ENCODE results near the gene RNF32. TPM values are rescaled to one million over a fixed set of nuclear protein-coding genes. Genes with fewer than 3 reads are reported as not detected.
"Not testable (repeated sequence)": the region's sequence is repeated elsewhere in the genome, so short reads cannot be mapped to it uniquely, and the experiment has no call there.

RNF32 gene
- total RNA-seq, 2 experiments from 2014 or later: 2.0 to 2.9 TPM

DNA sequence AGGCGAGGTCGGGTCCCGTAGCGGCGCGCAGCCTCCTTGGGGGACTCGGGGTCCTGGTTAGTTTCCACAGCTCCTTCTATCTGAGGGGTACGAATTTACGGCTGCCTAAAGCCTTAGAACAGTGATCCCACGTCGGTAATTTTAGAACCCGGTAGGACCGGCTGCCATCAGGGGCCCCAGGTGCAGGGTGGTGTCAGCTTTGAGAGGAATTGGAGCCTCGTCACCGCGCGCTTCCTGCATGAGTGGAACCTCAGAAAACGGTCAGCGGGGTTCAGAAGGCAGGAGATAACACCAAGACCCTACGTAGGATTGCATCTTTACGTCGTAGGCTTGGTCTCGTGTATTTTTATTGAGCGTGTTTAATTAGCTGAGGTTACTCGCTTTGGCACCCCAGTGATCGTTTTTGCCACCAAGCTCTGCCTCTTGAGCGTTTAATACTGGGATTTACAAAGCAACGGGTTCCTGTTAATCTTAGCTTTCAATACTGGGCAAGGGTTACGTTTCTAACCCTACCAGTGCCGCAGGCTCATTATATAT, 443 bp downstream of the RNF32 start:
- CTCF ChIA-PET: interaction anchor here (0.6 to 2.0 kb wide), 6 partner anchors 12 to 309 kb away, joined by 3 to 7 read pairs (median 3); partner anchors contain the start of gene LMBR1
- peak overlapping the region; percentile 95 for H3K27ac Mint-ChIP-seq
- H3K9me3 Mint-ChIP-seq (ENCODE audit: low read depth): no peaks in the 10 kb centered on the region
- peaks cover 27% of the 10 kb centered on the region for H3K27me3 Mint-ChIP-seq
- H3K4me3 Mint-ChIP-seq: peak overlapping the region; percentile 85
- peaks cover 9% of the 10 kb centered on the region for H3K36me3 Mint-ChIP-seq
- DNase-seq (peak; percentile 86), ATAC-seq (peak; percentile 70)
- peaks cover 21% of the 10 kb centered on the region for H3K4me1 Mint-ChIP-seq

DNA sequence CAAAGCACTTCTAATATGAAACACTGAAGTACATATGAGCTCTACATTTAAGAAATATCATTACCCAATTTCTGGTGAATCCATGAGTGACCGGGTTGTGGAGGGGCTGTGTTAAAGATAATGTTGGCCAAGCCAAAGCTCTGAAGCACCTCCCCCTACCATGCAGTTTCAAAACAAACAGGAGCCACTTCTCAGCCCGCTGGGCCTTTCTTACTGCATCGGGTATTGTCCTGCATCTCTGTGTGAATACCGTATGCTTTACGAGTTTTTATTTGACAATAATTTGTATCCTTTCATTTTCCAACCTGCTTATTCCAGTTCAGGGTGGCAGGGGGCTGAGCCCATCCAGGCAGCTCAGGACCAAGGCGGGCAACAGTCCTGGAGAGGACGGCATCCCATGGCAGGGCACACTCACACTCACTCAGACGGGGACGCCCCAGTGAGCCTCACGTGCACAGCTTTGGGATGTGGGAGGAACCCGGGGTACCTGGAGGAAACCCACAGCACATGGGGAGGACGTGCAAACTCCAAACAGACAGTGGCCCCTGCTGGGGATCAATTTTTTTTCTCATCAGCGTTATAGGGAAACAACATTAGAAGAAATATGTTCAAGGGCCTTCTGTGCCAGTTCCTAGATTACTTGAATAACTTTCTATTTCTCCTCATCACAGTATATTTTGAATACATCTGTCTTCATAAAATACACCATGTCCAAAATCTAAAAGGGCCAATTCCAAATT, 1.9 kb downstream of the RNF32 start:
- Mint-ChIP-seq H3K4me3 (no peak overlapping the region), H3K4me1 (peaks cover 21% of the 10 kb centered on the region), H3K9me3 (ENCODE audit: low read depth) (no peaks in the 10 kb centered on the region), H3K27ac (no peak overlapping the region), H3K36me3 (peaks cover 5% of the 10 kb centered on the region), H3K27me3 (peaks cover 32% of the 10 kb centered on the region)
- DNase-seq (no peak), ATAC-seq (no peak)
- CTCF ChIA-PET: interaction anchor here (1.1 to 2.0 kb wide), 2 partner anchors 10 to 27 kb away, joined by 3 to 7 read pairs; no protein-coding TSS in a partner anchor

DNA sequence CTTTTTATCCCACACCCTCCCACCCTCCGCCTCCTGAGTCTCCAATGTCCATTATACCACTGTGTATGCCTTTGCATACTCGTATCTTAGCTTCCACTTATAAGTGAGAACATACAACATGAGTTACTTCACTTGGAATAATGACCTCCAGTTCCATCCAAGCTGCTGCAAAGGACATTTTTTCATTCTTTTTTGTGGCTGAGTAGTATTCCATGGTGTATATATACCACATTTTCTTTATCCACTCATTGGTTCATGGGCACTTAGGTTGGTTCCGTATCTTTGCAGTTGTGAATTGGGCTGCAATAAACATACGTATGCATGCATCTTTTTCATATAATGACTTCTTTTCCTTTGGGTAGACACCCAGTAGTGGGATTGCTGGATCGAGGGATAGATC, 6.8 kb downstream of the RNF32 start:
- H3K4me1 Mint-ChIP-seq; H3K9me3 Mint-ChIP-seq (ENCODE audit: low read depth); H3K36me3 Mint-ChIP-seq; ATAC-seq; CTCF ChIA-PET; H3K4me3 Mint-ChIP-seq; DNase-seq; H3K27ac Mint-ChIP-seq: not testable (repeated sequence)
- H3K27me3 Mint-ChIP-seq: peaks cover 60% of the 10 kb centered on the region

DNA sequence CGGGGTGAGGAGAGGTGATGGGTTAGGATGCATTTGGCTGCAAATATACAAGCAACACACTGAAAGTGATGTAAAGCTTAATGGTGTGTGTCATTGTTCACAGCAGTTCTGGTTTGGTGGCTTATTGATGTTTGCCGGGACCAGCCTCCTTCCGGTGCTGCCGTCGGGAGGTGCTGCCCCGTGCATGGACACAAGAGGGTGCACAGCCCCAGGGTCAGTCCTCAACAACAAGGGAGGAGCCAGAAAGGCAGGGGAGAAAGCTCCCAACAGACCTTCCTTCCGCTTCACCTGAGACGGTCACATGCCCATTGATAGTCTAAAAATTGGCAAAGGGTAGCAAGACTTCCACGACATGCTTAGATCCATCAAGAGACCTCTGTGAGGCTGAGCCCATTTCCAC, 9.5 kb downstream of the RNF32 start:
- CTCF ChIA-PET: interaction anchor here (1.2 to 1.4 kb wide), 2 partner anchors 15 to 167 kb away, joined by 3 read pairs; no protein-coding TSS in a partner anchor
- Mint-ChIP-seq H3K4me3 (no peak overlapping the region), H3K36me3 (no peaks in the 10 kb centered on the region), H3K27me3 (peaks cover 50% of the 10 kb centered on the region), H3K4me1 (peaks cover 7% of the 10 kb centered on the region), H3K27ac (no peak overlapping the region), H3K9me3 (ENCODE audit: low read depth) (no peaks in the 10 kb centered on the region)
- ATAC-seq (peak; percentile 73), DNase-seq (peak; percentile 52)

DNA sequence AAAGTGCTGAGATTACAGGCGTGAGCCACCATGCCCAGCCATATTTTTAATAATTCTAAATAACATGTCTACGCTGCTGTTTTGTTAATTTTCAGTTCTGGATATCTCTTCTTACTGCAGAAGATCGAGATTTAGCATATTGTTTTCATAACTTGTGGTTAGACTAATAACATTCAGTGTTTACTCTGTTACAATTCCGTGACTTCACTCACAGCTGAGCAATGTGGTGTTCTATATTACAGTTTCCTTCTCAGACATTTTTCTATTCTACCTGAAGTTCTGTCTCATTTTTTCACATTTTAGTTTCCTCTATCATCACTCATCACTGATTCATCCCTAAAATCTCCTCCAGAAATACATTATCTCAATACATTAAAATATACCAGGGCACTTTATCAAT, 10.9 kb downstream of the RNF32 start:
- no peak for ATAC-seq
- Mint-ChIP-seq H3K27ac (no peak overlapping the region), H3K27me3 (peaks cover 38% of the 10 kb centered on the region), H3K4me1 (peaks cover 11% of the 10 kb centered on the region), H3K4me3 (no peak overlapping the region), H3K36me3 (no peaks in the 10 kb centered on the region), H3K9me3 (ENCODE audit: low read depth) (no peaks in the 10 kb centered on the region)
- CTCF ChIA-PET: no interaction called here
- DNase-seq: no peak

DNA sequence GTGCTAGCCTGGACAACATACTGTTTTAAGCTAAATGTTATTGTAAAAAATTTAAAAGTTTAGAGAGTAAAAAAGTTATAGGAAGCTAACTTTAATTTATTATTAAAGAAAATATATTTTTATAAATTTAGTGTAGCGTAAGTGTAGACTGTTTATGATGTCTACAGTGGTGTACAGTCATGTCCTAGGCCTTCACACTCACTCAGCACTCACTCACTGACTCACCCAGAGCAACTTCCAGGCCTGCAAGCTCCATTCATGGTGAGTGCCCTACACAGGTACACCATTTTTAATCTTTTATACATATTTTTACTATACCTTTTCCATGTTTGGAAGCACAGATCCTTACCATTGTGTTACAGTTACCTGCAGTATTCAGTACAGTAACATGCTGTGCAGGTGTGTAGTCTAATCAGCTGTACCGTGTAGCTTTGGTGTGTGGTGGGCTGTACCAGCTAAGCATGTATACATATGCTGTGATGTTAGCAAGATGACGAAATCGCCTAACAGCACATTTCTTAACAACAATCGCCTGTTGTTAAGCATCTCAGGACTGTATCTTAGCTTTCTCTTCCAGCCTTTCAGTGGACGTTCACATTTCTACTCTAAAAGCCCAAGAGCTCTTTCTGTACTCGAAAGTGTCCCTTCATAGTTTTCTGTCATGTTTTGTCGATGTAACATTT, 12.5 kb downstream of the RNF32 start:
- H3K4me1 Mint-ChIP-seq: peaks cover 15% of the 10 kb centered on the region
- no peaks in the 10 kb centered on the region for H3K36me3 Mint-ChIP-seq
- no peak overlapping the region for H3K4me3 Mint-ChIP-seq
- no peak for DNase-seq
- CTCF ChIA-PET: interaction anchor here (0.9 to 1.8 kb wide), 3 partner anchors 10 to 12 kb away, joined by 3 to 6 read pairs (median 3); partner anchors contain the start of gene RNF32
- H3K27me3 Mint-ChIP-seq: peaks cover 35% of the 10 kb centered on the region
- ATAC-seq: no peak
- H3K9me3 Mint-ChIP-seq (ENCODE audit: low read depth): no peaks in the 10 kb centered on the region
- no peak overlapping the region for H3K27ac Mint-ChIP-seq

DNA sequence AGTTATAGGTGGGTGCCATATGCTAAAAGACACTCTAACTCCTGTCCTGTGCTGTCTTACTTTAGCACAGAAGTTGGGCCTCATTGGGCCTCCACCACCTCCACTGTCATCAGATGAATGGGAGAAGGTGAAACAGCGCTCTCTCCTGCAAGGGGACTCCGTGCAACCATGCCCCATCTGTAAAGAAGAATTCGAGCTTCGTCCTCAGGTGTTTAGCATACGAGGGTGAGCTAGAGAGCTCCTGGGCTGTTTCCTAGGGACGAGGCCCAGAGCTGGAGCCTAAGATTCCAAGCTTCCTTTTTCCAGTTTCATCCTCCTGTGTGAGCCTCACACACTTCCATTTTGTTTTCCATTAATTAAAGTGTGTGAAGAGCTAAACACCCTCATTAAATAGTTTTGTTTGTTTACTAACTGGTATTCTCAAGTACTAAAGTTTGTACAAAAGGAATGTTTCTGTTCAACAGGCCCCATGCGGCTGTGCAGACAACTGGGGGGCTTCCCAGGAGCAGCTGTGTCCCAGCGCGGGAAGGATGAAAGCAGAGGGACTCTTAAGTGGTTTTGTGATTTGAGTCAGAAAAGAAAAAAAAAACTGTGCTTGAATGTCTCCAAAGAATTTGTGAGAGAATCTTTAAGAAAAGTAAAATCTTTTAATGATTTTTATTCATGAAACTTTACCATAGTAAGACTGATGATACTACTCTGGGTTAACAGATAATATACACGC, 14.1 kb downstream of the RNF32 start:
- CTCF ChIA-PET: interaction anchor here (1.8 kb wide), 1 partner anchor 13 kb away, joined by 6 read pairs; the partner anchor contains the start of gene RNF32
- no peaks in the 10 kb centered on the region for H3K36me3 Mint-ChIP-seq
- H3K4me1 Mint-ChIP-seq: peaks cover 15% of the 10 kb centered on the region
- no peak for DNase-seq
- H3K27me3 Mint-ChIP-seq: peaks cover 27% of the 10 kb centered on the region
- no peaks in the 10 kb centered on the region for H3K9me3 Mint-ChIP-seq (ENCODE audit: low read depth)
- H3K27ac Mint-ChIP-seq: no peak overlapping the region
- ATAC-seq: no peak
- H3K4me3 Mint-ChIP-seq: no peak overlapping the region

DNA sequence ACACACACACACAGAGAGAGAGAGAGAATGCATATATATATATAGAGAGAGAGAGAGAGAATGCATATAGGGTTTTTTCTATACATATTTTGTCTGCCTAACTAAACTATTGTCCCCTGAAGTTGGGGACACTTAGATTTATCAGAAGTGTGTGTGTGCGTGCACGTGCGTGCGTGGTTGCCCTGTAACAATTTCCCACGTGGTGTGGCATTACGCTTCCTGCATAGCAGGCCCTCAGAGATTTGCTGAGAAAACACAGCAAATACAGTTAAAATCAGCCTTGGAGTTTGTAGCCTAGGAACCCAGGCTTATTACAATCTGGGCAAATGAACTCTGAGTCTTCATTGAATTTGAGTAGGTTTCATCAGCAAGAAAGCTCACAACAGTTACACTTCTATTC, 14.7 kb downstream of the RNF32 start:
- CTCF ChIA-PET: no interaction called here
- no peak overlapping the region for H3K27ac Mint-ChIP-seq
- no peaks in the 10 kb centered on the region for H3K36me3 Mint-ChIP-seq
- H3K9me3 Mint-ChIP-seq (ENCODE audit: low read depth): no peaks in the 10 kb centered on the region
- ATAC-seq: no peak
- no peak overlapping the region for H3K4me3 Mint-ChIP-seq
- peaks cover 25% of the 10 kb centered on the region for H3K27me3 Mint-ChIP-seq
- H3K4me1 Mint-ChIP-seq: peaks cover 13% of the 10 kb centered on the region
- DNase-seq: no peak

DNA sequence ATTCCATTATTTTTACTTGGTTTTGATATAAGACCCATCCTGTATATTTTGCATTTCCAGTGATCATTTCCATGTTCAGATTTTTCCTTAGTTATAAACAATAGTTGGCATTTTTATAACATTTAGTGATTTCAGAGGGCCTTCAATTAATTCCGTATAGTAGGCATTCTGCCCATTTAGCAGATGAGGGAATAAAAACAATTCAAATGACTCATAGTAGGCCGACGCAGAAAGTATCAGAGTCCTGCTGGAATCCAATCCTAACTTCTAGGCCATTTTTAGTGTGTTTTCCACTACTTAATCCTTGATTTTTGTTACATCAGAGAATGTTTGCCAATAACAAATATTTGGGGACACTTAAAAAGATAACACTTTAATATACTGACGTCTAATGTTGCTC, 15.4 kb downstream of the RNF32 start:
- DNase-seq (no peak), ATAC-seq (no peak)
- Mint-ChIP-seq H3K4me3 (no peak overlapping the region), H3K27ac (no peak overlapping the region), H3K27me3 (peaks cover 21% of the 10 kb centered on the region), H3K9me3 (ENCODE audit: low read depth) (no peaks in the 10 kb centered on the region), H3K4me1 (peaks cover 13% of the 10 kb centered on the region), H3K36me3 (no peaks in the 10 kb centered on the region)
- CTCF ChIA-PET: no interaction called here

DNA sequence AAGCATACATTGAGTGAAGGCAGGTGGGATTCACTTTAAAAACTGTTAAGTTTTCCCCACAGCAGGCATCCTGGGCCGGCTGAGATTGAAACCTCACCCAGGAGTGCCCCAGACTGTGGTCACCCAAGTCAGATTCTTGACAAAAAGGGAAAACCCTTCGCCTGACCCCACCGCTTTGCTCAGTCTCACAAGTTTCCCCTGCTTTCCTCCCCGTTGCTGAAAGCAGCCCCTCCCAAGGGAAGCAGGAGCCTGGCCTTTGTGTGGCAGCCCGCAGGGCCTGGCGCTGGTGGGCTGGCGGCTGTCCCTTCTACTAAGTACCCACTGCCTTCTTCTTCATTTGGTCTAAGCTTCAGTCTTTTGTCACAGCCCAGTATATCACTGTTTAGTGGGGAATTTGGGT, 16.0 kb downstream of the RNF32 start:
- Mint-ChIP-seq H3K4me3 (no peak overlapping the region), H3K27ac (no peak overlapping the region), H3K4me1 (peaks cover 13% of the 10 kb centered on the region), H3K27me3 (peaks cover 17% of the 10 kb centered on the region), H3K36me3 (no peaks in the 10 kb centered on the region), H3K9me3 (ENCODE audit: low read depth) (no peaks in the 10 kb centered on the region)
- CTCF ChIA-PET: no interaction called here
- no peak for ATAC-seq
- DNase-seq: no peak

DNA sequence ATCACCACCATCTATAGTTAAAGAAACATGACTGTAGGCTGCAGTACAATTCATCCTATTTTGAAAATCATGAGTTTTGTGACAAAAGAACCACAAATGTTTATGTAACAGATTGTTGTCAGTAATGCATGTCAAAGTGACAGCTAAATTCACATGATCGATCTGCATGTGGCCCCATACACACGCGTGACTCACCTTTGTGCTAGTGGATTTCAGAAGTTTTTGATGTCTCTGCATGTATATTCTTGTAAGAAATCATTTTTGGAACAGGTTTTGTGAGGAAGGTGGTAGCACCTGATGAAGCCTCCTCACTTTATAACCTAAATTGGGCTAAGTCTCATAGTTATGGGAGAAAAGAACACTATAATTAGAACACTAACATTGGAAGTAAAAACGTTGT, 17.1 kb downstream of the RNF32 start:
- CTCF ChIA-PET: no interaction called here
- H3K4me3 Mint-ChIP-seq: no peak overlapping the region

DNA sequence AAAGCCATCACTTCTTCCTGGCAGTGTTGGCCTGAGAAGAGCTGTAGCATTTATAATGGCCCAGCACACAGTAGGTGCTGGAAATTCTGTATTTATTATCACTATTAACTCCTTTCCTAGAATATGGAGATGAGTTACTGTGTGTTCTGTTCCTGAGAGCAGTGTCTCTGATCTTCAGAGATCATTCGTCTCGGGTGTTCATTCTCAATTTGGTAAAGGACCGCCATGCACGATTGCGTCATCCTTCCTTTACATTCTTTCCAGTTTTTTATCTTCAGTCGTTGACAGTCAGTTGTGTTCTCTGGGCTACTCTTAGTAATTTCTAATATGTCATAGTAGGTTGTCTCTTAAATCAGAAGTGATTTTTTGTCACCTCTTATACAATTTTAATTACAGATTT, 18.6 kb downstream of the RNF32 start:
- peaks cover 14% of the 10 kb centered on the region for H3K27me3 Mint-ChIP-seq
- no peak for ATAC-seq
- H3K27ac Mint-ChIP-seq: no peak overlapping the region
- H3K36me3 Mint-ChIP-seq: no peaks in the 10 kb centered on the region
- H3K4me3 Mint-ChIP-seq: no peak overlapping the region
- CTCF ChIA-PET: no interaction called here
- no peaks in the 10 kb centered on the region for H3K9me3 Mint-ChIP-seq (ENCODE audit: low read depth)
- no peak for DNase-seq
- peaks cover 13% of the 10 kb centered on the region for H3K4me1 Mint-ChIP-seq

More for the DNA sequence above, 17.1 kb downstream of the RNF32 start:
- H3K27ac Mint-ChIP-seq: no peak overlapping the region
- peaks cover 13% of the 10 kb centered on the region for H3K4me1 Mint-ChIP-seq
- DNase-seq: no peak
- no peaks in the 10 kb centered on the region for H3K9me3 Mint-ChIP-seq (ENCODE audit: low read depth)
- H3K27me3 Mint-ChIP-seq: peaks cover 14% of the 10 kb centered on the region
- no peak for ATAC-seq
- H3K36me3 Mint-ChIP-seq: no peaks in the 10 kb centered on the region

DNA sequence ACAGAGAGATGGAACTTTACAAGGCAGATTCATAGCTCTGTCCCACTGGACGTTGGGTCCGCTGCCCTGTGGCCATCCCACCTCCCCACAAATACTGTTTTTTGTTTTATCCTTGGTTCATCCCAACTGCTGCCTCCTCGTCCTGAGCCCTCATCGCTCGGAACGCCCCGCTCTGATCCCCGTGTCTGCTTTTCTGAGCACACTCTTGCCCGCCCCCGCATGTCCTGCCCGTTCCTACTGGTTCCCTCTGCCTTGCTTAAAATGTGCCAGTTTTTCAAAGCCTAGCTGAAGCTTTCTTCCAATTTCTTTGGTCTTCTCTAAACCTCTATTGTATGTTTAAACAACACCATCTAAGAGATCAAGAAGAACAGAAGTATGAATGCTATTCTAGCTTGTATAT, 19.4 kb downstream of the RNF32 start:
- CTCF ChIA-PET: no interaction called here
- H3K9me3 Mint-ChIP-seq (ENCODE audit: low read depth): no peaks in the 10 kb centered on the region
- no peak overlapping the region for H3K27ac Mint-ChIP-seq
- ATAC-seq (no peak), DNase-seq (no peak)
- H3K36me3 Mint-ChIP-seq: no peaks in the 10 kb centered on the region
- peaks cover 9% of the 10 kb centered on the region for H3K4me1 Mint-ChIP-seq
- no peak overlapping the region for H3K4me3 Mint-ChIP-seq
- peaks cover 14% of the 10 kb centered on the region for H3K27me3 Mint-ChIP-seq
